Coronary artery (tissue), 2 donors: ENCODE results near the gene PIK3C2G.

Experiments used
- DNase-seq: peaks from one replicate; pipeline ENCODE4 v3.0.0-alpha.2; 2017; ENCODE audit warnings: low spot score
- H3K27ac ChIP-seq, 2 donors: fragments of 200-600 bp; sonication (generic); one replicate each; pipeline ENCODE4 v1.5.1; 2016 to 2019
- H3K4me3 ChIP-seq: fragments of 200-600 bp; sonication (generic); 2 replicates; pipeline ENCODE4 v1.5.1; 2016; ENCODE audit warnings: mild to moderate bottlenecking, moderate library complexity
- TF ChIP-seq, protein P1 (sequence below): fragments of 200-600 bp; sonication (generic); IDR thresholded peaks from one replicate; pipeline ENCODE4 v1.5.1; 2019; ENCODE audit warnings: antibody characterized with exemption

PIK3C2G gene

DNA sequence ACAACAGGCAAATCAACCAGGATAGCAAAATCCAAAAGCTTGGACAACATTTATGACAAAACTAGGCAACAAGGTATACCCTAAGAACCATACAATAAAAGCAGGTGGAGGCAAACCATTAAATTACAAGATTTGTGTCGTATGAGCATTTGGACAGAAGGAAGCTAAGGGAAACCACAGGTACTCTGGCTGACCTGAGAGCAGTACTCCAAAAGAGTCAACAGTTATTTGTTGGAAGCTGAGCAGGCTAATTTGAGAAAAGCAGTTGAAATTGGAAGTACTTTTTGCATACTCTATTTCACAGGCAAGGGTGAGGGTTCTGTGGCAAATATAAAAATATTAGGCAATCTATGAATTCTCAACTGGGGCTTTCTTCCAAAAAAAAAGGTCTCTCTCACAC, 297.9 kb downstream of the PIK3C2G start:
- TF ChIP-seq, protein P1, sequence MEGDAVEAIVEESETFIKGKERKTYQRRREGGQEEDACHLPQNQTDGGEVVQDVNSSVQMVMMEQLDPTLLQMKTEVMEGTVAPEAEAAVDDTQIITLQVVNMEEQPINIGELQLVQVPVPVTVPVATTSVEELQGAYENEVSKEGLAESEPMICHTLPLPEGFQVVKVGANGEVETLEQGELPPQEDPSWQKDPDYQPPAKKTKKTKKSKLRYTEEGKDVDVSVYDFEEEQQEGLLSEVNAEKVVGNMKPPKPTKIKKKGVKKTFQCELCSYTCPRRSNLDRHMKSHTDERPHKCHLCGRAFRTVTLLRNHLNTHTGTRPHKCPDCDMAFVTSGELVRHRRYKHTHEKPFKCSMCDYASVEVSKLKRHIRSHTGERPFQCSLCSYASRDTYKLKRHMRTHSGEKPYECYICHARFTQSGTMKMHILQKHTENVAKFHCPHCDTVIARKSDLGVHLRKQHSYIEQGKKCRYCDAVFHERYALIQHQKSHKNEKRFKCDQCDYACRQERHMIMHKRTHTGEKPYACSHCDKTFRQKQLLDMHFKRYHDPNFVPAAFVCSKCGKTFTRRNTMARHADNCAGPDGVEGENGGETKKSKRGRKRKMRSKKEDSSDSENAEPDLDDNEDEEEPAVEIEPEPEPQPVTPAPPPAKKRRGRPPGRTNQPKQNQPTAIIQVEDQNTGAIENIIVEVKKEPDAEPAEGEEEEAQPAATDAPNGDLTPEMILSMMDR: no peak
- Histone ChIP-seq H3K4me3 (no peak overlapping the region), H3K27ac (no peak overlapping the region)
- no peak for DNase-seq

DNA sequence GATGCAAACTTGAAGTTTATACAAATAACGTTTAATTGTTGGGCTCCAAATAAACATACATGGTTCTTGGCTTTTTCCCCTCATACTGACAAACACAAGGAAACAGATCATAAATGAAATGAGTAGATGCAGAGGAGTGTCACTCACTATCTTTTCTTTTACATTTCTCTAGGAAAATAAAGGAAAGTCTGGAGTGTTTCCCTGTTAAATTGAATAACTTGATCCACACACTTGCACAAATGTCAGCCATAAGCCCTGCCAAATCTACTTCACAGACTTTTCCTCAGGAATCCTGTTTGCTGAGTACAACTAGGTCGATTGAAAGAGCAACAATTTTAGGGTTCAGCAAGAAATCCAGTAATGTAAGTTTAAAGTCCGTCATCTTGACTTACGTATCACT, 301.2 kb downstream of the PIK3C2G start:
- TF ChIP-seq, protein P1: no peak
- Histone ChIP-seq H3K4me3 (no peak overlapping the region), H3K27ac (no peak overlapping the region)
- no peak for DNase-seq

DNA sequence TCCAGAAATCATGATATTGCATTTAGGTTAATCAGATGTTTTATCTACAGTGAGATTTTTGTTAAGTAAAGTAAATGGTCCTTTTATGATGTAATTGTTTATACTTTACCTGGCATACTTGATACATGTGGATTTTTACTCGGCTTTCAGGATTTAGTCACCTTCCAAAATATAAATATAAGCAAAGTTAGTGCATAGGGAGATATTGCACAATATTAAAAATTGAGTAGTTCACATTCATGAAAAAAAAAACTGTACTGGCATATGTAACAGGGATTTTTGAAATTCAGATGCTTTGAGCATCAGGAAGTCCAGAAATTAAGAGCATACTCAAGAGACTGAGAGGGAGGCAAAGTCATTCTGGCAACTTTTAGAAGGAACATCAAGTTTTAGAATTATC, 303.0 kb downstream of the PIK3C2G start:
- DNase-seq: no peak
- TF ChIP-seq, protein P1: no peak
- H3K27ac ChIP-seq: no peak overlapping the region
- no peak overlapping the region for H3K4me3 ChIP-seq

DNA sequence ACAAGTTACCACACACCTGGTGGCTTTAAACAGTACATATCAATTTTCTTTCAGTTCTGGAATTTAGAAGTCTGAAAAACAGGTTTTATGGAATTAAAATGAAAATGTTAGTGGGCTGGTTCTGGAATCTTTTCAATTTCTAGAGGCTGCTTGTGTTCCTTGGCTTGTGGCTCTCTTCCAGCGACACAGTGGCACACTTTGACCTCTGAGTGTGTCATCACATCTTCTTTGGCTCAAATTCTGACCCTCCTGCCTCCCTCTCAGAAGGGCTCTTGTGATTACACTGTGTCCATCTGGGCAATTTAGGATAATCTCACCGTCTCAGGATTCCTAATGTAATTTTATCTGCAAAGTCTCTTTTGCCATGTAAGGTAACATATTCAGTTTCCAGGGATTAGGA, 306.5 kb downstream of the PIK3C2G start:
- DNase-seq: no peak
- H3K27ac ChIP-seq: no peak overlapping the region
- TF ChIP-seq, protein P1: no peak
- no peak overlapping the region for H3K4me3 ChIP-seq

DNA sequence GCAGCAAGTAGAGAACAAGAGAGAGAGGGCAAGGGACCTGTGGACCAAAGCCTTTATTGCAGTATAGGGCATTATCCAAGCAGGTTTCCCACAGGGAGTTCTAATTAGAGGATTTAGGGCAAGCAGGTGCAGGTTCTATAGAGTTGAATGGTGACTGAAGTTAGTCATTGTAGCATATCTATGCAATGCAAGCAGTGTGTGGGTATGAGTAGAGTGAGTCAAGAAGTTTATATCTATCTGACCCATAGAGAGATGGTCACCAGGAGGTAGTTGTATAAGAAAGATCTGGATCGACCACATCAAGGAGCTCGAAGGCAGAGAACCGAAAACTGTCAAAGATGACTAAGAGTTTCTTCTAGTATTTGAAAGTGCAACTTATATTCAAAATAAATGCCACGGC, 309.2 kb downstream of the PIK3C2G start:
- DNase-seq: no peak
- Histone ChIP-seq H3K4me3 (no peak overlapping the region), H3K27ac (no peak overlapping the region)
- TF ChIP-seq, protein P1: no peak

DNA sequence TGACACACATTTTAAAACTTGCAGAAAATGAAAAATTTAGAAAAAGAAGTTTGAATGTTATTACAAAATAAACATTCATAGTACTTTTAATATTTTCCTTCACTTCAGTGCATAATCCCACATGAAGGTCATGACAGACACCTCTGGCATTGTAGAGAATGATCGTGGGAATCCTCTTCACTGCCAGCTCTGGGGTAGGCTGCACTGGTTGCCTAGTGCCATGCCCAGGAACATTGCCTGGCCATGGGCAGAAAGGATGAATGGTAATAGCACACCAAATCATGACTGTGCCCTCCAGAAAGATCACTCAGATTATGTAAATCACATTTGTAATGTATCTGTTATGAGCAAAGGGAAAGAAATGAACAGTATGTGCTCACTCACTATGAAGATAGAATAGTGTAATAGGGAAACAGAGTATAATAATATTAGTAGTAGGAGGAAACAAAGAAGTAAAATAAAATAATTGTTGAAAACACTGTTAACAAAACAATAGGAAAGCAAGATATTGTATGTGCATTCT, 314.8 kb downstream of the PIK3C2G start:
- H3K4me3 ChIP-seq: no peak overlapping the region
- DNase-seq: no peak
- TF ChIP-seq, protein P1: no peak
- H3K27ac ChIP-seq: no peak overlapping the region

DNA sequence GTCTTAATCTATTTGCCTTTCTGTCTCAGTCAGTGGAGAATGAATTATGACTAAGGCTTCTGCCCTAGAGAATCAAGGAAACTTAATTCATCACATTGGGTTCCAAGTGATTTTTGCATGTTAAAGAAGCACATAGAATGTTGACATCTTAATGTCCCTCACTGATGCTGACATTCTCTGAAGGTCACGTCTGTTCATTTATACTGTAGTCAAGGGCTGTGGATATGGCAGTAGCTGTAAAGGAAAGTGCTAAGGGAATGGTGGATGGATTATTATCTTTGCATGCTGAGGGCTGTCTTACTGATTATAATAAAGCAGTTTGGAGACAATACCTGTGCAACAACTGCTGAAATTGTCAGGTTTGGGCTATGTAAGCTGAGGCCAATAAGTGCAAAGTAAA, 315.3 kb downstream of the PIK3C2G start:
- TF ChIP-seq, protein P1: no peak
- Histone ChIP-seq H3K27ac (no peak overlapping the region), H3K4me3 (no peak overlapping the region)
- DNase-seq: no peak
